K562 (cell line): ENCODE results near the gene CBS. TPM values are rescaled to one million over a fixed set of nuclear protein-coding genes. Genes with fewer than 3 reads are reported as not detected.
A peak's percentile ranks its signal among the peaks of the same experiment; 100 is the strongest.

Source experiments
- ATAC-seq: fragments of 200-7000 bp; cut with Tn5 transposase; 3 replicates; pipeline ENCODE4 v1.9.1; 2020; ENCODE audit warnings: moderate library complexity
- BruUV-seq: library from RNA; stranded (reverse); fragments of 400-500 nt; replicated peaks from 2 replicates; lab custom pipeline; 2021; lab: Mats Ljungman, UMichigan
- CTCF ChIA-PET: fragments of 300-600 bp; formaldehyde crosslinking; extraction: SDS; loops from one replicate; lab custom pipeline; 2021; ENCODE audit warnings: low intra/inter-chr PET ratio; lab: Yijun Ruan, JAX
- POLR2A ChIA-PET: fragments of 300-600, 350-650 bp; sonication (Branson Sonifier 250); formaldehyde crosslinking; extraction: SDS; loops from one replicate; lab custom pipeline; 2021; ENCODE audit warnings: antibody characterized with exemption, inconsistent platforms; lab: Yijun Ruan, JAX
- DNase-seq, 4 experiments: peaks; one replicate each; pipeline versions ENCODE4 v3.0.0 to v3.0.0-alpha.2; 2011 to 2018; ENCODE audit warnings: low spot score in 3 of 4, mixed read lengths in 3 of 4; ENCODE audit errors: extremely low read depth in 1 of 4
- FAIRE-seq: peaks from 2 replicates; lab custom pipeline; 2011; peaks lifted over from hg19 to GRCh38; lab: Jason Lieb, UNC
- H2AFZ ChIP-seq: 2 replicates; pipeline ENCODE4 v1.6.0; 2011; ENCODE audit warnings: low read depth, low read length, control low read depth, inconsistent platforms
- H3K27ac ChIP-seq: fragments of 200-600 bp; 3 replicates; pipeline ENCODE4 v1.8.0; 2011; ENCODE audit warnings: low read depth, mild to moderate bottlenecking, control low read depth, inconsistent platforms, low read length, moderate library complexity, mixed read lengths; ENCODE audit errors: extremely low read depth
- H3K27me3 ChIP-seq, 2 experiments: fragments of 300-600 bp in 1 of 2; 2 replicates in 1 of 2; 3 replicates in 1 of 2; pipeline versions ENCODE4 v1.6.0 to v1.8.0; 2011; ENCODE audit warnings: inconsistent platforms in 2 of 2, low read length in 2 of 2, mild to moderate bottlenecking in 1 of 2, mixed read lengths in 1 of 2, moderate library complexity in 1 of 2; ENCODE audit not compliant: control insufficient read depth in 2 of 2, insufficient read depth in 2 of 2
- H3K36me3 ChIP-seq: fragments of 300-600 bp; 3 replicates; pipeline ENCODE4 v1.8.0; 2011; ENCODE audit warnings: mild to moderate bottlenecking, low read length, inconsistent platforms; ENCODE audit not compliant: control insufficient read depth, insufficient read depth
- H3K4me1 ChIP-seq, 2 experiments: fragments of 200-600 bp in 1 of 2; replicated peaks in 1 of 2; 2 replicates in 1 of 2; 3 replicates in 1 of 2; pipeline versions ENCODE4 v1.5.1 to v1.8.0; 2011; ENCODE audit warnings: inconsistent platforms in 2 of 2, low read length in 2 of 2, mild to moderate bottlenecking in 1 of 2, mixed read lengths in 1 of 2, moderate library complexity in 1 of 2; ENCODE audit not compliant: control insufficient read depth in 2 of 2, insufficient read depth in 2 of 2
- H3K4me2 ChIP-seq: 2 replicates; pipeline ENCODE4 v1.6.1; 2011; ENCODE audit warnings: low read length, control low read depth, inconsistent platforms, mixed read lengths; ENCODE audit not compliant: insufficient read depth
- H3K4me3 ChIP-seq: fragments of 200-600 bp; sonication (generic), shearing (Covaris generic); 2 replicates; pipeline ENCODE4 v1.5.1; 2016; ENCODE audit warnings: control low read depth, inconsistent platforms
- H3K79me2 ChIP-seq: fragments of 200-600 bp; 3 replicates; pipeline ENCODE4 v1.8.0; 2011; ENCODE audit warnings: low read length, inconsistent platforms; ENCODE audit not compliant: control insufficient read depth, insufficient read depth
- H3K9ac ChIP-seq, 2 experiments: 2 replicates each; pipeline versions ENCODE4 v1.6.0 to v1.6.1; 2011; ENCODE audit warnings: low read depth in 2 of 2, low read length in 2 of 2, control low read depth in 1 of 2, inconsistent platforms in 1 of 2, mild to moderate bottlenecking in 1 of 2, mixed read lengths in 1 of 2; ENCODE audit not compliant: insufficient read depth in 1 of 2
- H3K9me1 ChIP-seq: one replicate; pipeline ENCODE4 v1.6.0; 2011; ENCODE audit warnings: inconsistent platforms, mild to moderate bottlenecking, low read length, moderate library complexity; ENCODE audit not compliant: control insufficient read depth, insufficient read depth
- H3K9me3 ChIP-seq: replicated peaks from 2 replicates; pipeline ENCODE4 v1.5.1; 2011; ENCODE audit warnings: low read depth, low read length, inconsistent platforms; ENCODE audit not compliant: control insufficient read depth, insufficient read depth
- H4K20me1 ChIP-seq: replicated peaks from 2 replicates; pipeline ENCODE4 v1.6.1; 2011; ENCODE audit warnings: low read length, inconsistent platforms, mixed read lengths; ENCODE audit not compliant: control insufficient read depth, insufficient read depth
- DIDO1 ChIP-seq: fragments of 450-650 bp; IDR thresholded peaks from 2 replicates; pipeline ENCODE4 v1.6.1; 2016; ENCODE audit warnings: low read depth, missing biosample characterization, missing genetic modification characterization
- DMBX1 ChIP-seq: fragments of 250-450 bp; sonication (Bioruptor Pico); IDR thresholded peaks from 2 replicates; pipeline ENCODE4 v1.8.0; 2022; ENCODE audit warnings: inconsistent platforms, mild to moderate bottlenecking, moderate library complexity, borderline replicate concordance
- FUS ChIP-seq: fragments of 200-400 bp; formaldehyde crosslinking; optimal IDR thresholded peaks from 2 replicates; pipeline ENCODE3; 2017; ENCODE audit warnings: low read depth, low read length
- GATAD2B ChIP-seq: fragments of 450-650 bp; IDR thresholded peaks from 2 replicates; pipeline ENCODE4 v1.6.1; 2017; ENCODE audit warnings: mild to moderate bottlenecking, borderline replicate concordance
- HMG20B ChIP-seq: fragments of 250-450 bp; sonication (Bioruptor Pico); IDR thresholded peaks from 2 replicates; pipeline ENCODE4 v1.5.0; 2021; ENCODE audit warnings: mild to moderate bottlenecking
- ILF3 ChIP-seq: fragments of 450-650 bp; IDR thresholded peaks from 2 replicates; pipeline ENCODE4 v1.6.1; 2018; ENCODE audit warnings: antibody characterized with exemption, mild to moderate bottlenecking, moderate library complexity, borderline replicate concordance
- KLF16 ChIP-seq: IDR thresholded peaks from 2 replicates; pipeline ENCODE4 v1.6.1; 2016; ENCODE audit warnings: antibody characterized with exemption
- LARP7 ChIP-seq: fragments of 450-650 bp; IDR thresholded peaks from 2 replicates; pipeline ENCODE4 v1.6.1; 2016
- MTA1 ChIP-seq: fragments of 450-650 bp; IDR thresholded peaks from 2 replicates; pipeline ENCODE4 v1.6.1; 2017; ENCODE audit warnings: borderline replicate concordance
- MTA3 ChIP-seq: fragments of 450-650 bp; formaldehyde crosslinking; IDR thresholded peaks from 2 replicates; pipeline ENCODE4 v1.6.1; 2017; ENCODE audit warnings: mild to moderate bottlenecking, borderline replicate concordance
- POLR2G ChIP-seq: fragments of 200-400 bp; formaldehyde crosslinking; IDR thresholded peaks from 2 replicates; pipeline ENCODE4 v1.6.1; 2017; ENCODE audit warnings: low read depth, mild to moderate bottlenecking, antibody characterized with exemption, low read length, moderate library complexity
- SETDB1 ChIP-seq: IDR thresholded peaks from one replicate; pipeline ENCODE4 v1.6.1; 2012; ENCODE audit warnings: low read length, control low read depth, inconsistent platforms
- TARDBP ChIP-seq: fragments of 450-650 bp; IDR thresholded peaks from 2 replicates; pipeline ENCODE4 v1.6.1; 2016
- TCF7L2 ChIP-seq: fragments of 150-350 bp; IDR thresholded peaks from 2 replicates; pipeline ENCODE4 v1.6.1; 2016; ENCODE audit warnings: low read depth, mild to moderate bottlenecking, low read length, moderate library complexity
- TFAM ChIP-seq: fragments of 250-450 bp; sonication (Bioruptor Pico); conservative IDR thresholded peaks from 2 replicates; pipeline ENCODE4 v1.5.0; 2021; ENCODE audit warnings: mild to moderate bottlenecking, moderate library complexity
- U2AF2 ChIP-seq: fragments of 200-400 bp; formaldehyde crosslinking; optimal IDR thresholded peaks from 2 replicates; pipeline ENCODE3; 2017; ENCODE audit warnings: low read depth, mild to moderate bottlenecking, low read length
- ZBTB7A ChIP-seq: IDR thresholded peaks from 2 replicates; pipeline ENCODE4 v1.6.1; 2011; ENCODE audit warnings: low read depth, mild to moderate bottlenecking, low read length, moderate library complexity, borderline replicate concordance; ENCODE audit not compliant: control insufficient read depth
- ZFP36 ChIP-seq: fragments of 150-350 bp; IDR thresholded peaks from 2 replicates; pipeline ENCODE4 v1.6.1; 2018; ENCODE audit warnings: low read length, low read depth; ENCODE audit not compliant: partially characterized antibody
- WGBS: fragments of 100-300 bp; shearing (Covaris generic); methylation state at CpG from one replicate; pipeline ENCODE4 v1.1.6; 2016; ENCODE audit warnings: low coverage, mixed read lengths; ENCODE audit not compliant: insufficient coverage; ENCODE audit errors: missing lambda C conversion rate; 5-methylcytosine and 5-hydroxymethylcytosine counted together
- in situ Hi-C: fragments of 300-500 bp; cut with MboI; formaldehyde crosslinking; loops from 4 replicates; pipeline ENCODE4 v1.15.0; 2018; ENCODE audit warnings: inconsistent platforms, mixed read lengths
- intact Hi-C: fragments of 100-400 bp; cut with micrococcal nuclease; formaldehyde crosslinking; loops from 2 replicates; pipeline ENCODE4 v1.14.2; 2022
- polyA plus RNA-seq, 8 experiments: library from polyadenylated mRNA; depleted of rRNA in 4 of 8; stranded (reverse) in 5 of 8; unstranded in 3 of 8; fragments of >200 nt; fragmentation: Nextera tagmentation in 2 of 8; fragmentation: Illumina TruSeq in 1 of 8; extraction: Ambion mirVana in 2 of 8; extraction: Trizol in 1 of 8; gene quantifications; 2 replicates each; pipeline versions ENCODE4 v1.2.1 to v1.2.3, GENCODE V29; 2011 to 2014; ENCODE audit warnings: inconsistent platforms in 1 of 8, missing spikeins in 1 of 8
- total RNA-seq, 7 experiments: library from RNA; depleted of rRNA in 6 of 7; stranded (reverse); fragments of >200 nt in 6 of 7; fragmentation: Illumina TruSeq in 2 of 7; extraction: Trizol in 2 of 7; gene quantifications; 2 replicates each; pipeline versions ENCODE4 v1.2.1 to v1.2.3, GENCODE V29; 2011 to 2021; ENCODE audit warnings: low replicate concordance in 1 of 7
- TF ChIP-seq, protein P1 (sequence below): fragments of 200-800 bp; sonication (Bioruptor generic); IDR thresholded peaks from 2 replicates; pipeline ENCODE4 v1.6.1; 2017; ENCODE audit warnings: missing genetic modification characterization, missing compliant biosample characterization

Gene CBS
- total and polyA plus RNA-seq, 9 of the 15 experiments (the other 6 are each of a cell fraction or from before 2014, with no cell fraction given) = 4.6 to 472 (median 152) TPM

DNA sequence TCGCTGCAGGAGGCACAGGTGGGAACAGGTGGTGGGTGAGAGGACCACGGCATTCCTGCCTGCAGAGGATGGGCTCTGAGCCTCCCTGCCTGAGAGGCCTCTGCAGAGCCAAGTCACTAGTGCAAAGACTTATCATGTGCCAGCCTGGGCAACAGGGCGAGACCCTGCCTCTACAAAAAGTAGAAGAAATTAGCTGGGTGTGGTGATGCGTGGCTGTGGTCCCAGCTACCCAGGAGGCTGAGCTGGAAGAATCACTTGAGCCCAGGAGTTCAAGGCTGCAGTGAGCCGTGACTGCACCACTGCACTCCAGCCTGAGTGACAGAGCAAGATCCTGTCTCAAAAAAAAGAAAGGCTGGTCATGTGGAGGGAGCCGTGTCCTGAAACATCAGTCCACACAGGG lies 54.9 kb downstream of the CBS start:
- WGBS = 62% methylated on average over 6 of the region's 6 CpGs
- in situ Hi-C loops (no loop called here), intact Hi-C loops (no loop called here)
- TF ChIP-seq SETDB1 (no peak), KLF16 (no peak), TFAM (CRISPR knock-in tag) (no peak), MTA3 (no peak), MTA1 (no peak), HMG20B (CRISPR knock-in tag) (no peak), TCF7L2 (no peak), ILF3 (no peak), U2AF2 (no peak), LARP7 (no peak), TARDBP (no peak), GATAD2B (no peak), ZBTB7A (no peak), ZFP36 (no peak), FUS (no peak), DIDO1 (no peak), POLR2G (no peak), DMBX1 (no peak)
- TF ChIP-seq, protein P1, sequence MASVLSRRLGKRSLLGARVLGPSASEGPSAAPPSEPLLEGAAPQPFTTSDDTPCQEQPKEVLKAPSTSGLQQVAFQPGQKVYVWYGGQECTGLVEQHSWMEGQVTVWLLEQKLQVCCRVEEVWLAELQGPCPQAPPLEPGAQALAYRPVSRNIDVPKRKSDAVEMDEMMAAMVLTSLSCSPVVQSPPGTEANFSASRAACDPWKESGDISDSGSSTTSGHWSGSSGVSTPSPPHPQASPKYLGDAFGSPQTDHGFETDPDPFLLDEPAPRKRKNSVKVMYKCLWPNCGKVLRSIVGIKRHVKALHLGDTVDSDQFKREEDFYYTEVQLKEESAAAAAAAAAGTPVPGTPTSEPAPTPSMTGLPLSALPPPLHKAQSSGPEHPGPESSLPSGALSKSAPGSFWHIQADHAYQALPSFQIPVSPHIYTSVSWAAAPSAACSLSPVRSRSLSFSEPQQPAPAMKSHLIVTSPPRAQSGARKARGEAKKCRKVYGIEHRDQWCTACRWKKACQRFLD (CRISPR knock-in tag) = no peak
- ChIA-PET CTCF (no interaction called here), POLR2A (no interaction called here)
- Histone ChIP-seq H3K79me2 (no peaks in the 10 kb centered on the region), H4K20me1 (no peaks in the 10 kb centered on the region), H3K27ac (no peak overlapping the region), H3K4me2 (no peak overlapping the region), H3K36me3 (peaks cover 44% of the 10 kb centered on the region; the same call in 2 of the 3 replicates), H3K9me3 (no peaks in the 10 kb centered on the region), H3K9ac (0 out of 4 replicates have a peak overlapping the region, but pooled peaks of 1 of the 2 experiments have one; percentile 46), H3K27me3 (no peaks in the 10 kb centered on the region), H3K4me1 (no peaks in the 10 kb centered on the region), H3K9me1 (no peaks in the 10 kb centered on the region), H3K4me3 (no peak overlapping the region), H2AFZ (no peak overlapping the region)
- FAIRE-seq (no peak), ATAC-seq (no peak), DNase-seq (no peak)
- no TSS peak for BruUV-seq
